IMR-90 (cell line): Measurements from ENCODE around the gene PREP. TPM values are rescaled to one million over a fixed set of nuclear protein-coding genes. Genes with fewer than 3 reads are reported as not detected.

Experiments used
- ATAC-seq: fragments of 200-7000 bp; cut with Tn5 transposase; 2 replicates; pipeline ENCODE4 v1.9.1; 2020; ENCODE audit warnings: low read depth, mild to moderate bottlenecking, moderate library complexity
- BruUV-seq: library from RNA; stranded (reverse); fragments of 400-500 nt; replicated peaks from 2 replicates; lab custom pipeline; 2021; lab: Mats Ljungman, UMichigan
- CTCF ChIA-PET: fragments of 300-600 bp; formaldehyde crosslinking; extraction: SDS; loops from one replicate; lab custom pipeline; 2021; ENCODE audit warnings: antibody characterized with exemption; lab: Yijun Ruan, JAX
- POLR2A ChIA-PET: fragments of 300-600 bp; sonication (Branson Sonifier 250); formaldehyde crosslinking; loops from one replicate; lab custom pipeline; 2022; ENCODE audit warnings: antibody characterized with exemption; ENCODE audit not compliant: unreplicated experiment; lab: Charles Lee
- DNase-seq: peaks from one replicate; pipeline ENCODE4 v3.0.0; 2013
- H2AFZ ChIP-seq: replicated peaks from 2 replicates; pipeline ENCODE3; 2013; ENCODE audit warnings: low read length, mild to moderate bottlenecking; ENCODE audit not compliant: poor library complexity
- H2AK5ac ChIP-seq: 2 replicates; pipeline ENCODE4 v1.6.1; 2013; ENCODE audit warnings: low read depth, low read length, inconsistent platforms
- H2AK9ac ChIP-seq: replicated peaks from 2 replicates; pipeline ENCODE3; 2013; ENCODE audit warnings: mild to moderate bottlenecking, low read depth, low read length, moderate library complexity; ENCODE audit not compliant: poor library complexity
- H2BK120ac ChIP-seq: 2 replicates; pipeline ENCODE4 v1.6.1; 2013; ENCODE audit warnings: low read depth, low read length, inconsistent platforms
- H2BK15ac ChIP-seq: 3 replicates; pipeline ENCODE4 v1.6.1; 2013; ENCODE audit warnings: low read depth, low read length, inconsistent platforms
- H2BK20ac ChIP-seq: 2 replicates; pipeline ENCODE4 v1.6.1; 2013; ENCODE audit warnings: low read depth, mild to moderate bottlenecking, inconsistent platforms, low read length, moderate library complexity
- H2BK5ac ChIP-seq: 2 replicates; pipeline ENCODE4 v1.6.1; 2013; ENCODE audit warnings: mild to moderate bottlenecking, low read depth, low read length, inconsistent platforms; ENCODE audit not compliant: poor library complexity, severe bottlenecking
- H3K14ac ChIP-seq: replicated peaks from 2 replicates; pipeline ENCODE4 v1.6.1; 2013; ENCODE audit warnings: low read depth, low read length, inconsistent platforms
- H3K18ac ChIP-seq: 2 replicates; pipeline ENCODE4 v1.6.1; 2013; ENCODE audit warnings: low read depth, low read length, control low read depth
- H3K23ac ChIP-seq: 2 replicates; pipeline ENCODE4 v1.6.1; 2013; ENCODE audit warnings: low read depth, low read length, inconsistent platforms
- H3K27ac ChIP-seq: 2 replicates; pipeline ENCODE4 v1.5.1; 2013; ENCODE audit warnings: mild to moderate bottlenecking, control low read depth, low read length; ENCODE audit not compliant: insufficient read depth
- H3K27me3 ChIP-seq: 2 replicates; pipeline ENCODE4 v1.6.1; 2013; ENCODE audit warnings: low read length; ENCODE audit not compliant: control insufficient read depth, insufficient read depth
- H3K36me3 ChIP-seq: 2 replicates; pipeline ENCODE4 v1.6.1; 2013; ENCODE audit warnings: low read length, mixed read lengths; ENCODE audit not compliant: control insufficient read depth, insufficient read depth
- H3K4ac ChIP-seq: 2 replicates; pipeline ENCODE4 v1.6.1; 2013; ENCODE audit warnings: low read depth, low read length, inconsistent platforms
- H3K4me1 ChIP-seq: 2 replicates; pipeline ENCODE4 v1.6.1; 2013; ENCODE audit warnings: low read length, mixed read lengths; ENCODE audit not compliant: control insufficient read depth, insufficient read depth
- H3K4me2 ChIP-seq: 2 replicates; pipeline ENCODE4 v1.6.1; 2013; ENCODE audit warnings: low read depth, mild to moderate bottlenecking, control low read depth, low read length, moderate library complexity
- H3K4me3 ChIP-seq: 2 replicates; pipeline ENCODE4 v1.5.1; 2013; ENCODE audit warnings: low read depth, mild to moderate bottlenecking, control low read depth, low read length, moderate library complexity; ENCODE audit not compliant: insufficient read depth
- H3K56ac ChIP-seq: 2 replicates; pipeline ENCODE4 v1.6.1; 2013; ENCODE audit warnings: low read length, inconsistent platforms; ENCODE audit not compliant: insufficient read depth; ENCODE audit errors: extremely low read depth
- H3K79me1 ChIP-seq, 2 experiments: 2 replicates each; pipeline ENCODE4 v1.6.1; 2013; ENCODE audit warnings: low read length in 2 of 2, inconsistent platforms in 1 of 2, low read depth in 1 of 2
- H3K9ac ChIP-seq: 2 replicates; pipeline ENCODE4 v1.6.1; 2013; ENCODE audit warnings: low read depth, low read length, control low read depth
- H3K9me1 ChIP-seq: 2 replicates; pipeline ENCODE4 v1.6.1; 2013; ENCODE audit warnings: low read length, inconsistent platforms; ENCODE audit not compliant: insufficient read depth
- H3K9me3 ChIP-seq: 2 replicates; pipeline ENCODE4 v1.6.1; 2013; ENCODE audit warnings: low read length; ENCODE audit not compliant: control insufficient read depth, insufficient read depth
- H4K20me1 ChIP-seq: 2 replicates; pipeline ENCODE4 v1.6.1; 2013; ENCODE audit warnings: low read length, inconsistent platforms; ENCODE audit not compliant: insufficient read depth
- H4K5ac ChIP-seq: 2 replicates; pipeline ENCODE4 v1.6.1; 2013; ENCODE audit warnings: mild to moderate bottlenecking, low read depth, low read length, control low read depth
- H4K8ac ChIP-seq, 2 experiments: 2 replicates each; pipeline ENCODE4 v1.6.1; 2013; ENCODE audit warnings: low read depth in 2 of 2, low read length in 2 of 2, control low read depth in 1 of 2, inconsistent platforms in 1 of 2
- H4K91ac ChIP-seq: 2 replicates; pipeline ENCODE4 v1.6.1; 2013; ENCODE audit warnings: low read depth, low read length, inconsistent platforms; ENCODE audit not compliant: insufficient read depth
- BHLHE40 ChIP-seq: fragments of 150-350 bp; IDR thresholded peaks from 2 replicates; pipeline ENCODE4 v1.6.1; 2016; ENCODE audit warnings: mild to moderate bottlenecking, low read depth, low read length
- CEBPB ChIP-seq: IDR thresholded peaks from 2 replicates; pipeline ENCODE4 v1.6.1; 2012; ENCODE audit warnings: low read depth, low read length, improper control_type of control experiment
- CHD1 ChIP-seq: IDR thresholded peaks from 2 replicates; pipeline ENCODE4 v1.6.1; 2012; ENCODE audit warnings: low read depth, low read length, improper control_type of control experiment
- CTCF ChIP-seq: conservative IDR thresholded peaks from 2 replicates; pipeline ENCODE4 v1.5.1; 2012; ENCODE audit warnings: mild to moderate bottlenecking, low read depth, low read length, improper control_type of control experiment
- ELK1 ChIP-seq: fragments of 150-350 bp; IDR thresholded peaks from 2 replicates; pipeline ENCODE4 v1.6.1; 2016; ENCODE audit warnings: low read depth, mild to moderate bottlenecking, low read length, moderate library complexity, borderline replicate concordance
- FOS ChIP-seq: fragments of 150-350 bp; IDR thresholded peaks from 2 replicates; pipeline ENCODE4 v1.6.1; 2016; ENCODE audit warnings: low read depth, low read length
- MAZ ChIP-seq: IDR thresholded peaks from 2 replicates; pipeline ENCODE4 v1.6.1; 2012; ENCODE audit warnings: low read depth, mild to moderate bottlenecking, low read length, improper control_type of control experiment, moderate library complexity, borderline replicate concordance
- MXI1 ChIP-seq: IDR thresholded peaks from 2 replicates; pipeline ENCODE4 v1.6.1; 2012; ENCODE audit warnings: low read depth, mild to moderate bottlenecking, low read length, moderate library complexity, borderline replicate concordance
- NFE2L2 ChIP-seq: fragments of 150-350 bp; IDR thresholded peaks from 2 replicates; pipeline ENCODE4 v1.6.1; 2016; ENCODE audit warnings: low read depth, mild to moderate bottlenecking, low read length
- RAD21 ChIP-seq: IDR thresholded peaks from 2 replicates; pipeline ENCODE4 v1.6.1; 2012; ENCODE audit warnings: low read length, improper control_type of control experiment
- RFX5 ChIP-seq: IDR thresholded peaks from 2 replicates; pipeline ENCODE4 v1.8.0; 2012; ENCODE audit warnings: low read depth, mild to moderate bottlenecking, low read length, moderate library complexity
- SMC3 ChIP-seq: fragments of 150-350 bp; IDR thresholded peaks from 2 replicates; pipeline ENCODE4 v1.6.1; 2016; ENCODE audit warnings: low read depth, mild to moderate bottlenecking, antibody characterized with exemption, low read length, moderate library complexity
- USF2 ChIP-seq: fragments of 150-350 bp; IDR thresholded peaks from 2 replicates; pipeline ENCODE4 v1.6.1; 2017; ENCODE audit warnings: mild to moderate bottlenecking, antibody characterized with exemption, low read length, low read depth
- WGBS, 2 experiments: methylation state at CpG; one replicate each; pipeline versions ENCODE4 v1.1.5 to v1.1.7; 2013; ENCODE audit warnings: missing lambda C conversion rate in 2 of 2; ENCODE audit not compliant: insufficient read length in 1 of 2; ENCODE audit errors: extremely low coverage in 2 of 2; 5-methylcytosine and 5-hydroxymethylcytosine counted together
- dilution Hi-C: fragments of 300-500 bp; cut with HindIII; formaldehyde crosslinking; loops from one replicate; pipeline ENCODE4 v1.14.3; 2018; ENCODE audit warnings: low sequenced_read_pairs; ENCODE audit not compliant: unreplicated experiment
- in situ Hi-C: fragments of 300-500 bp; cut with MboI; formaldehyde crosslinking; loops from 3 replicates; pipeline ENCODE4 v1.14.3; 2019; ENCODE audit warnings: low sequenced_read_pairs, inconsistent platforms, mixed read lengths
- intact Hi-C: fragments of 100-400 bp; cut with micrococcal nuclease; formaldehyde crosslinking; loops from 2 replicates; pipeline ENCODE4 v1.10.0; 2022
- polyA plus RNA-seq, 3 experiments: library from polyadenylated mRNA; depleted of rRNA; stranded (reverse); fragments of >200 nt; gene quantifications; 2 replicates each; pipeline ENCODE4 v1.2.3, GENCODE V29; 2012; ENCODE audit warnings: low replicate concordance in 1 of 3
- total RNA-seq: library from RNA; depleted of rRNA; stranded (reverse); fragments of >200 nt; gene quantifications from 2 replicates; pipeline ENCODE4 v1.2.3, GENCODE V29; 2012

Gene PREP
- total and polyA plus RNA-seq, 2 of the 4 experiments (the other 2 are of a cell fraction), result 21.0 to 25.7 TPM

- in situ Hi-C loops (no loop called here), intact Hi-C loops (no loop called here), dilution Hi-C loops (no loop called here)
- Histone ChIP-seq H3K9ac (no peak overlapping the region), H3K4me2 (no peak overlapping the region), H2AK9ac (no peak overlapping the region), H3K4me3 (no peak overlapping the region), H2BK120ac (no peak overlapping the region), H2BK15ac (no peak overlapping the region), H3K79me1 (peaks cover 34 to 40% of the 10 kb centered on the region in 2 experiments), H3K23ac (no peak overlapping the region), H3K14ac (no peak overlapping the region), H4K5ac (no peak overlapping the region), H3K27me3 (no peaks in the 10 kb centered on the region), H3K56ac (no peak overlapping the region), H2BK5ac (no peak overlapping the region), H4K91ac (no peak overlapping the region), H4K20me1 (peaks cover 24% of the 10 kb centered on the region), H3K27ac (no peak overlapping the region), H3K4me1 (no peaks in the 10 kb centered on the region; the same call in 1 of the 2 replicates), H3K4ac (no peak overlapping the region), H3K36me3 (peaks cover 7% of the 10 kb centered on the region), H2BK20ac (no peak overlapping the region), H2AK5ac (no peak overlapping the region), H2AFZ (no peak overlapping the region), H3K18ac (no peak overlapping the region), H3K9me3 (no peaks in the 10 kb centered on the region), H4K8ac (no peak overlapping the region), H3K9me1 (peaks cover 2% of the 10 kb centered on the region; the same call in 1 of the 2 replicates)
- POLR2A ChIA-PET, result no interaction called here
- no peak for DNase-seq
- CTCF ChIA-PET, result interaction anchor here (1.3 kb wide), 1 partner anchor 321 kb away, joined by 3 read pairs; no protein-coding TSS in a partner anchor
- 100% methylated on average over 2 of the region's 5 CpGs; no CpG with 5 or more reads in 1 of the 2 experiments for WGBS, 2 experiments
- no TSS peak for BruUV-seq
- TF ChIP-seq BHLHE40 (no peak), USF2 (no peak), RAD21 (no peak), CEBPB (no peak), MXI1 (no peak), CHD1 (no peak), RFX5 (no peak), NFE2L2 (no peak), ELK1 (no peak), SMC3 (no peak), CTCF (no peak), MAZ (no peak), FOS (no peak)
- no peak for ATAC-seq
Measured at GRCh38 chr6:105398859-105399258, 4.0 kb downstream of the PREP start.
